NB4 (cell line): ENCODE results near the gene TUBGCP5.

Experiments
- DNase-seq: peaks from one replicate; pipeline ENCODE4 v3.0.0; 2010; ENCODE audit warnings: low read depth
- H3K4me3 ChIP-seq: one replicate; pipeline ENCODE4 v1.5.1; 2011; ENCODE audit warnings: mild to moderate bottlenecking, low read depth, low read length, moderate library complexity
- MAX ChIP-seq: IDR thresholded peaks from 2 replicates; pipeline ENCODE4 v1.6.1; 2011; ENCODE audit warnings: low read depth, low read length
- MYC ChIP-seq: IDR thresholded peaks from 2 replicates; pipeline ENCODE4 v1.6.1; 2011; ENCODE audit warnings: low read depth, low read length
- POLR2A ChIP-seq: IDR thresholded peaks from 2 replicates; pipeline ENCODE4 v1.6.1; 2011; ENCODE audit warnings: mild to moderate bottlenecking; ENCODE audit not compliant: insufficient read length; ENCODE audit errors: extremely low read depth
- TF ChIP-seq, protein P1 (sequence below): IDR thresholded peaks from one replicate; pipeline ENCODE4 v1.5.1; 2012; ENCODE audit warnings: low read depth, low read length

The TUBGCP5 gene

DNA sequence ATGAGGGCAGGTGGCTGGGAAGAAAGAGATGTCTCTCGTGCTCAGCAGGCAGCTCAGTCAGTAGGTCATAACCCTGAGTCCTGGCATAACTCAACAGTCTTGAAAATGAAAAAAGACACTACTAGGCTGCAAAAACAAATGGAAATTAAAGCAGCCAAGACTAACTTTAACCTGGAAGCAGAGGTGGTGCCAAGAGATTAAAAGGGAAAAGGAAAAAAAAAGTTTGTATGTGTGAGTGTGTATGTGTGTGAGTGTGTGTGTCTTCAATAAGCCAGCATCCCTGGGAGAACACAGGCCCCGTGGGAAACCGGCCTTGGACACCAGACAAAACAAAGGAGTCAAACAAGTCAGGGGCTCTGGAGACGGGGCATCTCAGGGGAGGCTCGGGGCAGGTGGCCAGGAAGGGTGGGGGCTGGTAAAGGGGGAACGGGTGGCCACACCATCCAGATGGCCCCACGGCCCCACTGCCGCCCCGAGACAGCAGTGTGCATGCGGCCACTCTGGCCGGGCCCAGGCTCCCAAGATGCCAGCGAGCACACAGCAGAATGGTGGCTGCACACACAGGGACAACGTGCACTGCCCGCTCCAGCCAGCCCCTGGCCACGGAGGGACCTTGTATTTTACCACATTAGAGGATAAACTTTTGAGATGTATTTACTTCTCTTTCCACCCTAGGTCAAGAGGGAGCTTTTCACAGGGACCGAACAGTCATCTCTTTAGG is 83.0 kb downstream of the TUBGCP5 start:
- TF ChIP-seq, protein P1, sequence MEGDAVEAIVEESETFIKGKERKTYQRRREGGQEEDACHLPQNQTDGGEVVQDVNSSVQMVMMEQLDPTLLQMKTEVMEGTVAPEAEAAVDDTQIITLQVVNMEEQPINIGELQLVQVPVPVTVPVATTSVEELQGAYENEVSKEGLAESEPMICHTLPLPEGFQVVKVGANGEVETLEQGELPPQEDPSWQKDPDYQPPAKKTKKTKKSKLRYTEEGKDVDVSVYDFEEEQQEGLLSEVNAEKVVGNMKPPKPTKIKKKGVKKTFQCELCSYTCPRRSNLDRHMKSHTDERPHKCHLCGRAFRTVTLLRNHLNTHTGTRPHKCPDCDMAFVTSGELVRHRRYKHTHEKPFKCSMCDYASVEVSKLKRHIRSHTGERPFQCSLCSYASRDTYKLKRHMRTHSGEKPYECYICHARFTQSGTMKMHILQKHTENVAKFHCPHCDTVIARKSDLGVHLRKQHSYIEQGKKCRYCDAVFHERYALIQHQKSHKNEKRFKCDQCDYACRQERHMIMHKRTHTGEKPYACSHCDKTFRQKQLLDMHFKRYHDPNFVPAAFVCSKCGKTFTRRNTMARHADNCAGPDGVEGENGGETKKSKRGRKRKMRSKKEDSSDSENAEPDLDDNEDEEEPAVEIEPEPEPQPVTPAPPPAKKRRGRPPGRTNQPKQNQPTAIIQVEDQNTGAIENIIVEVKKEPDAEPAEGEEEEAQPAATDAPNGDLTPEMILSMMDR: no peak
- TF ChIP-seq MAX (no peak), POLR2A (no peak), MYC (no peak)

DNA sequence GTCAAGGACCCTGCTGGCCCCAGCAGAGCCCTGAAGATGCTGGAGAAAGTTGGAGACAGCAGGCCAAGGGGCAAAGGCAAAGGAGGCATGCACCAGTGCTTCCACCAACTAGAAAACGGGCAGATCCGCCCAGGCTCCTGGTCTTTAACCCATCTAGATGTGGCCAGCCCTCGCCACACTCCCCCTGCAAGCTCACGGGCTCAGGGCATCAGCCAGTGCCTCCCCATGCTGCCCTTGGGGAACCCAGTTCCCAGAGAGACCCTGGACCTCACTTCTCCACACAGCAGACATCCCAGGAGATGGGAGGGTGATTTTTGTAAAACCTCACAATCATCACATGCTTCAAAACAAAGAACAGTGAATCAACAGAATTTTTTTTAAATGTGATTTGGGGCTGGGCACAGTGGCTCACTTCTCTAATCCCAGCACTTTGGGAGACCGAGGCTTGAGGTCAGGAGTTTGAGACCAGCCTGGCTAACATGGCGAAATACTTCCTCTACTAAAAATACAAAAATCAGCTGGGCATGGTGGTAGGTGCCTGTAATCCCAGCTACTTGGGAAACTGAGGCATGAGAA is 83.7 kb downstream of the TUBGCP5 start:
- H3K4me3 ChIP-seq: no peak overlapping the region
- peak; percentile 22 for DNase-seq
- TF ChIP-seq MYC: no peak
- TF ChIP-seq POLR2A: no peak
- TF ChIP-seq MAX: no peak
- TF ChIP-seq, protein P1: no peak

More for the DNA sequence above, 83.0 kb downstream of the TUBGCP5 start:
- H3K4me3 ChIP-seq: no peak overlapping the region
- DNase-seq: peak; percentile 19

- no peak overlapping the region for H3K4me3 ChIP-seq
- DNase-seq: no peak
- no peak for TF ChIP-seq POLR2A
- TF ChIP-seq MYC: no peak
- no peak for TF ChIP-seq MAX
- TF ChIP-seq, protein P1: no peak
These were observed 84.4 kb downstream of the TUBGCP5 start for GRCh38 chr15:22954798-22955543.

GRCh38 chr15:22954326-22954725 is 85.0 kb downstream of the TUBGCP5 start:
- no peak for TF ChIP-seq POLR2A
- TF ChIP-seq MYC: no peak
- no peak for TF ChIP-seq MAX
- TF ChIP-seq, protein P1: no peak
- DNase-seq: no peak
- H3K4me3 ChIP-seq: no peak overlapping the region

- no peak for TF ChIP-seq MAX
- TF ChIP-seq, protein P1: no peak
- no peak for DNase-seq
- no peak overlapping the region for H3K4me3 ChIP-seq
These were observed 86.4 kb downstream of the TUBGCP5 start for GRCh38 chr15:22952796-22953579.
